Measurements from ENCODE around the gene ALKBH3.

ALKBH3 gene

GRCh38 chr11:43832536-43832935 lies 48.1 kb upstream of the ALKBH3 start:
- ATAC-seq, result no peak
- TF ChIP-seq POU6F1 (CRISPR knock-in tag; IDR thresholded peaks at IDR 0.05; ENCODE audit: borderline replicate concordance, low read depth), result no peak
- no peak for TF ChIP-seq PATZ1 (CRISPR knock-in tag; IDR thresholded peaks at IDR 0.05; ENCODE audit: borderline replicate concordance)
- no peak for TF ChIP-seq ZC3H10 (CRISPR knock-in tag; IDR thresholded peaks at IDR 0.05)
- TF ChIP-seq PPARA (CRISPR knock-in tag; IDR thresholded peaks at IDR 0.05; ENCODE audit: borderline replicate concordance), result no peak
- no peak for TF ChIP-seq OSR1 (CRISPR knock-in tag; IDR thresholded peaks at IDR 0.05)
- no peak for TF ChIP-seq ZNF70 (CRISPR knock-in tag; IDR thresholded peaks at IDR 0.05)
- no peak for TF ChIP-seq ZFP30 (CRISPR knock-in tag; IDR thresholded peaks at IDR 0.05)
- TF ChIP-seq TCF4 (CRISPR knock-in tag; IDR thresholded peaks at IDR 0.05; ENCODE audit: borderline replicate concordance), result no peak
- TF ChIP-seq, protein P1, sequence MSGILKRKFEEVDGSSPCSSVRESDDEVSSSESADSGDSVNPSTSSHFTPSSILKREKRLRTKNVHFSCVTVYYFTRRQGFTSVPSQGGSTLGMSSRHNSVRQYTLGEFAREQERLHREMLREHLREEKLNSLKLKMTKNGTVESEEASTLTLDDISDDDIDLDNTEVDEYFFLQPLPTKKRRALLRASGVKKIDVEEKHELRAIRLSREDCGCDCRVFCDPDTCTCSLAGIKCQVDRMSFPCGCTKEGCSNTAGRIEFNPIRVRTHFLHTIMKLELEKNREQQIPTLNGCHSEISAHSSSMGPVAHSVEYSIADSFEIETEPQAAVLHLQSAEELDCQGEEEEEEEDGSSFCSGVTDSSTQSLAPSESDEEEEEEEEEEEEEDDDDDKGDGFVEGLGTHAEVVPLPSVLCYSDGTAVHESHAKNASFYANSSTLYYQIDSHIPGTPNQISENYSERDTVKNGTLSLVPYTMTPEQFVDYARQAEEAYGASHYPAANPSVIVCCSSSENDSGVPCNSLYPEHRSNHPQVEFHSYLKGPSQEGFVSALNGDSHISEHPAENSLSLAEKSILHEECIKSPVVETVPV (CRISPR knock-in tag; IDR thresholded peaks at IDR 0.05), result no peak

DNA sequence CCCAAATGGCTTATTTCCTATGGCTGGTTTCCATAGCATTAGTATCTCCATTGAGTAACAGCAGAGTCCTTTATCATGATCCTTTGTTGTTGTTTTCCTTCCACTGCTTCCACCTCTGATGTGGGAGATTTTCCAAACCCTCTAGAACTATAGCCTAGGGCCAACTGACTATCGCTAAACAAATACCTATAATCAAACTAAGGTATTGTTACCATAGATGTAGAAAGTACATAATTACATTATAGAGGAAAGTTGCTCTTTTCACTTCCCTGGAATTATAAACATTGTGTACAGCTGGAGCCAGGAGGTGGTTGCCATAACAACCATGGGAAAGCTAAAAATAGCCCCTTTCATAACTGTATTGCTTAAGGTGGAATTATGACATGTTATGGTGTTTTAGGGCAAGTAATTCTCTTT lies 47.0 kb upstream of the ALKBH3 start:
- TF ChIP-seq TOX (CRISPR knock-in tag; IDR thresholded peaks at IDR 0.05; ENCODE audit: borderline replicate concordance) (no peak), ZFP30 (CRISPR knock-in tag; IDR thresholded peaks at IDR 0.05) (no peak), ZC3H10 (CRISPR knock-in tag; IDR thresholded peaks at IDR 0.05) (no peak), TSHZ2 (CRISPR knock-in tag; IDR thresholded peaks at IDR 0.05) (0 out of 2 replicates have a peak, but pooled peaks have one; percentile 28), TCF4 (CRISPR knock-in tag; IDR thresholded peaks at IDR 0.05; ENCODE audit: borderline replicate concordance) (peak; percentile 72; the same call in 1 of the 2 replicates), SNAI2 (CRISPR knock-in tag; IDR thresholded peaks at IDR 0.05) (no peak), ZFP3 (CRISPR knock-in tag; IDR thresholded peaks at IDR 0.05) (no peak), ZNF8 (CRISPR knock-in tag; IDR thresholded peaks at IDR 0.05) (peak; percentile 21; the same call in 1 of the 2 replicates), CREB5 (CRISPR knock-in tag; IDR thresholded peaks at IDR 0.05; ENCODE audit: low read depth) (0 out of 2 replicates have a peak, but pooled peaks have one; percentile 9), ISL1 (CRISPR knock-in tag; IDR thresholded peaks at IDR 0.05) (peak; percentile 15; the same call in 1 of the 2 replicates), RARB (CRISPR knock-in tag; IDR thresholded peaks at IDR 0.05) (no peak), CSDC2 (CRISPR knock-in tag; IDR thresholded peaks at IDR 0.05) (no peak), PPARA (CRISPR knock-in tag; IDR thresholded peaks at IDR 0.05; ENCODE audit: borderline replicate concordance) (no peak)
- no peak for ATAC-seq

- ATAC-seq, result no peak
Measured at GRCh38 chr11:43834286-43834685, 46.3 kb upstream of the ALKBH3 start.

More at GRCh38 chr11:43834286-43834685, 46.3 kb upstream of the ALKBH3 start:
- TF ChIP-seq TCF4 (CRISPR knock-in tag; IDR thresholded peaks at IDR 0.05; ENCODE audit: borderline replicate concordance) (no peak), BACH2 (CRISPR knock-in tag; IDR thresholded peaks at IDR 0.05; ENCODE audit: borderline replicate concordance) (no peak), ZFP3 (CRISPR knock-in tag; IDR thresholded peaks at IDR 0.05) (no peak), CREB5 (CRISPR knock-in tag; IDR thresholded peaks at IDR 0.05; ENCODE audit: low read depth) (no peak), CSDC2 (CRISPR knock-in tag; IDR thresholded peaks at IDR 0.05) (no peak), ZNF565 (CRISPR knock-in tag; conservative IDR thresholded peaks at IDR 0.05; ENCODE audit: low read depth) (no peak)

All from SK-N-SH treated with all-trans-retinoic acid at 6 μM for 48 hours (cell line).